Measurements from ENCODE around the gene LRP11. TPM values are rescaled to one million over a fixed set of nuclear protein-coding genes. Genes with fewer than 3 reads are reported as not detected.

LRP11 gene
- total RNA-seq, 2 experiments from 2014 or later = 1.9 TPM

- peaks cover 7% of the 10 kb centered on the region for H3K4me1 Mint-ChIP-seq (ENCODE audit: low read depth)
- POLR2A ChIA-PET = interaction anchor here (1.5 kb wide), 1 partner anchor 37 kb away, joined by 3 read pairs; no protein-coding TSS in a partner anchor
- intact Hi-C loops (cut with micrococcal nuclease) = no loop called here
- CTCF ChIA-PET = no interaction called here
- no peak for TF ChIP-seq CTCF (IDR thresholded peaks at IDR 0.05)
- ATAC-seq = no peak
- H3K36me3 Mint-ChIP-seq (ENCODE audit: low read depth) = no peaks in the 10 kb centered on the region
- H3K9me3 Mint-ChIP-seq = no peaks in the 10 kb centered on the region
- no peak for DNase-seq
- peaks cover 28% of the 10 kb centered on the region for H3K27me3 Mint-ChIP-seq
- no peak overlapping the region for H3K4me3 Mint-ChIP-seq
- no peak overlapping the region for H3K27ac Mint-ChIP-seq
These were observed 3.1 kb downstream of the LRP11 start for GRCh38 chr6:149860834-149861602.

GRCh38 chr6:149860513-149860833, 3.7 kb downstream of the LRP11 start:
- no peak for TF ChIP-seq CTCF (IDR thresholded peaks at IDR 0.05)
- H3K9me3 Mint-ChIP-seq = no peaks in the 10 kb centered on the region
- DNase-seq = no peak
- H3K36me3 Mint-ChIP-seq (ENCODE audit: low read depth) = no peaks in the 10 kb centered on the region
- ChIA-PET CTCF (no interaction called here), POLR2A (no interaction called here)
- H3K4me1 Mint-ChIP-seq (ENCODE audit: low read depth) = peaks cover 7% of the 10 kb centered on the region
- H3K4me3 Mint-ChIP-seq = no peak overlapping the region
- H3K27ac Mint-ChIP-seq = no peak overlapping the region
- intact Hi-C loops (cut with micrococcal nuclease) = no loop called here
- peaks cover 30% of the 10 kb centered on the region for H3K27me3 Mint-ChIP-seq
- ATAC-seq = no peak

- peaks cover 30% of the 10 kb centered on the region for H3K27me3 Mint-ChIP-seq
- peaks cover 7% of the 10 kb centered on the region for H3K4me1 Mint-ChIP-seq (ENCODE audit: low read depth)
- ChIA-PET POLR2A (no interaction called here), CTCF (no interaction called here)
- no peaks in the 10 kb centered on the region for H3K36me3 Mint-ChIP-seq (ENCODE audit: low read depth)
- no peak for ATAC-seq
- TF ChIP-seq CTCF (IDR thresholded peaks at IDR 0.05) = no peak
- DNase-seq = no peak
- intact Hi-C loops (cut with micrococcal nuclease) = no loop called here
- no peak overlapping the region for H3K27ac Mint-ChIP-seq
- no peaks in the 10 kb centered on the region for H3K9me3 Mint-ChIP-seq
- no peak overlapping the region for H3K4me3 Mint-ChIP-seq
These were observed 4.2 kb downstream of the LRP11 start for GRCh38 chr6:149859938-149860337.

- CTCF ChIA-PET = interaction anchor here (1.1 kb wide), 1 partner anchor 24 kb away, joined by 3 read pairs; no protein-coding TSS in a partner anchor
- no peak for ATAC-seq
- Mint-ChIP-seq H3K27ac (no peak overlapping the region), H3K9me3 (no peaks in the 10 kb centered on the region), H3K27me3 (peaks cover 32% of the 10 kb centered on the region), H3K4me1 (ENCODE audit: low read depth) (peaks cover 4% of the 10 kb centered on the region), H3K4me3 (no peak overlapping the region), H3K36me3 (ENCODE audit: low read depth) (no peaks in the 10 kb centered on the region)
- TF ChIP-seq CTCF (IDR thresholded peaks at IDR 0.05) = no peak
- intact Hi-C loops (cut with micrococcal nuclease) = no loop called here
- POLR2A ChIA-PET = no interaction called here
- DNase-seq = no peak
These were observed 4.8 kb downstream of the LRP11 start for GRCh38 chr6:149859368-149859767.

- no peak overlapping the region for H3K4me3 Mint-ChIP-seq
- POLR2A ChIA-PET = no interaction called here
- CTCF ChIA-PET = no interaction called here
- no peaks in the 10 kb centered on the region for H3K36me3 Mint-ChIP-seq (ENCODE audit: low read depth)
- H3K9me3 Mint-ChIP-seq = no peaks in the 10 kb centered on the region
- H3K27me3 Mint-ChIP-seq = peaks cover 32% of the 10 kb centered on the region
- no peaks in the 10 kb centered on the region for H3K4me1 Mint-ChIP-seq (ENCODE audit: low read depth)
- H3K27ac Mint-ChIP-seq = no peak overlapping the region
- no peak for TF ChIP-seq CTCF (IDR thresholded peaks at IDR 0.05)
- DNase-seq (no peak), ATAC-seq (no peak)
- intact Hi-C loops (cut with micrococcal nuclease) = no loop called here
These were observed 6.6 kb downstream of the LRP11 start for GRCh38 chr6:149857541-149857940.
